CD4-positive, alpha-beta T cell (primary cell): ENCODE results near the gene ZC3H14. TPM values are rescaled to one million over a fixed set of nuclear protein-coding genes. Genes with fewer than 3 reads are reported as not detected.

Experiments used
- ATAC-seq: fragments of 200-7000 bp; cut with Tn5 transposase; one replicate; pipeline ENCODE4 v1.10.0; 2022; ENCODE audit warnings: mild to moderate bottlenecking; ENCODE audit not compliant: poor library complexity
- CTCF ChIA-PET: fragments of 350-600 bp; sonication (Branson Sonifier 250); formaldehyde crosslinking; loops from one replicate; lab custom pipeline; 2021; ENCODE audit warnings: antibody characterized with exemption, inconsistent platforms; lab: Charles Lee
- POLR2A ChIA-PET: fragments of 350-600 bp; sonication (Branson Sonifier 250); formaldehyde crosslinking; loops from one replicate; lab custom pipeline; 2021; ENCODE audit warnings: antibody characterized with exemption, inconsistent platforms; lab: Charles Lee
- DNase-seq, 14 experiments: peaks; one replicate each; pipeline ENCODE4 v3.0.0-alpha.2; 2013 to 2020; ENCODE audit warnings: mixed read lengths in 2 of 14
- H3K27ac ChIP-seq, 2 donors: one replicate each; pipeline versions ENCODE4 v1.5.1 to v1.7.0; 2013; ENCODE audit warnings: low read length in 2 of 2, low read depth in 1 of 2, mild to moderate bottlenecking in 1 of 2
- H3K27me3 ChIP-seq, 2 experiments: 1 replicate in 1 of 2; 2 replicates in 1 of 2; pipeline versions ENCODE4 v1.6.1 to v1.7.0; 2013; ENCODE audit warnings: low read length in 2 of 2, control low read depth in 1 of 2, mild to moderate bottlenecking in 1 of 2, moderate library complexity in 1 of 2; ENCODE audit not compliant: insufficient read depth in 2 of 2, control insufficient read depth in 1 of 2
- H3K36me3 ChIP-seq: one replicate; pipeline ENCODE4 v1.6.1; 2013; ENCODE audit warnings: low read length, control low read depth; ENCODE audit not compliant: insufficient read depth
- H3K4me1 ChIP-seq: one replicate; pipeline ENCODE4 v1.6.1; 2013; ENCODE audit warnings: low read length, control low read depth; ENCODE audit not compliant: insufficient read depth
- H3K4me3 ChIP-seq: one replicate; pipeline ENCODE4 v1.5.1; 2013; ENCODE audit warnings: mild to moderate bottlenecking, low read length, moderate library complexity
- H3K9me3 ChIP-seq, 2 experiments: 1 replicate in 1 of 2; 2 replicates in 1 of 2; pipeline versions ENCODE4 v1.6.1 to v1.7.0; 2013; ENCODE audit warnings: low read length in 2 of 2, mild to moderate bottlenecking in 2 of 2, control low read depth in 1 of 2, moderate library complexity in 1 of 2; ENCODE audit not compliant: control insufficient read depth in 1 of 2, insufficient read depth in 1 of 2
- H3K27ac Mint-ChIP-seq: one replicate; pipeline ENCODE4 v1.8.0; 2020; ENCODE audit warnings: mixed read lengths
- H3K27me3 Mint-ChIP-seq: one replicate; pipeline ENCODE4 v1.8.0; 2021; ENCODE audit warnings: mixed read lengths
- H3K36me3 Mint-ChIP-seq: one replicate; pipeline ENCODE4 v1.8.0; 2021; ENCODE audit warnings: low read depth, mixed read lengths
- H3K4me1 Mint-ChIP-seq: one replicate; pipeline ENCODE4 v1.8.0; 2021; ENCODE audit warnings: low read depth, mixed read lengths
- H3K4me3 Mint-ChIP-seq: one replicate; pipeline ENCODE4 v1.8.0; 2020; ENCODE audit warnings: mild to moderate bottlenecking, mixed read lengths
- H3K9me3 Mint-ChIP-seq: one replicate; pipeline ENCODE4 v1.8.0; 2020; ENCODE audit warnings: mixed read lengths
- CTCF ChIP-seq: fragments of 200-600 bp; IDR thresholded peaks from one replicate; pipeline ENCODE4 v1.8.0; 2022; ENCODE audit warnings: antibody characterized with exemption, mild to moderate bottlenecking
- intact Hi-C, 2 experiments: fragments of 100-400 bp; cut with DNase I in 1 of 2; cut with micrococcal nuclease in 1 of 2; formaldehyde crosslinking; loops; one replicate each; pipeline versions ENCODE4 v1.15.1 to v1.9.0; 2023 to 2025; cut with DNase I, micrococcal nuclease
- total RNA-seq, 174 experiments: library from RNA in 2 of 174; stranded (reverse) in 2 of 174; gene quantifications; one replicate each; pipeline ENCODE4 v1.2.3 and lab custom pipeline; 2021 to 2026

ZC3H14 gene
- total RNA-seq, 2 experiments from 2014 or later: 36.5 to 40.2 TPM

GRCh38 chr14:88568196-88568595 lies 5.4 kb downstream of the ZC3H14 start:
- Mint-ChIP-seq H3K36me3 (peaks cover 61% of the 10 kb centered on the region), H3K4me3 (no peak overlapping the region), H3K4me1 (peaks cover 15% of the 10 kb centered on the region), H3K27ac (no peak overlapping the region), H3K9me3 (no peaks in the 10 kb centered on the region), H3K27me3 (no peaks in the 10 kb centered on the region)
- H3K27ac ChIP-seq: no peak overlapping the region
- TF ChIP-seq CTCF: no peak
- DNase-seq: no peak
- peaks cover 5% of the 10 kb centered on the region for H3K4me1 ChIP-seq
- no peak for ATAC-seq
- ChIA-PET POLR2A (no interaction called here), CTCF (interaction anchor here (0.8 kb wide), 1 partner anchor 8 kb away, joined by 3 read pairs; no protein-coding TSS in a partner anchor)
- peaks cover 53% of the 10 kb centered on the region for H3K36me3 ChIP-seq
- no peaks in the 10 kb centered on the region for H3K27me3 ChIP-seq
- H3K9me3 ChIP-seq: no peaks in the 10 kb centered on the region
- no peak overlapping the region for H3K4me3 ChIP-seq
- intact Hi-C loops: loop anchor here (10.0 kb wide), 2 partner anchors 623 to 1387 kb away; partner anchors contain the start of genes EFCAB11 (in 1 of the 2) and TDP1 (in 1 of the 2)

- H3K9me3 Mint-ChIP-seq: no peaks in the 10 kb centered on the region
- Histone ChIP-seq H3K27me3 (no peaks in the 10 kb centered on the region), H3K4me1 (no peaks in the 10 kb centered on the region), H3K27ac (no peak overlapping the region), H3K4me3 (no peak overlapping the region), H3K36me3 (peaks cover 82% of the 10 kb centered on the region), H3K9me3 (no peaks in the 10 kb centered on the region)
- intact Hi-C loops: no loop called here
- H3K36me3 Mint-ChIP-seq: peaks cover 86% of the 10 kb centered on the region
- no peaks in the 10 kb centered on the region for H3K4me1 Mint-ChIP-seq
- H3K27ac Mint-ChIP-seq: no peak overlapping the region
- ATAC-seq (no peak), DNase-seq (no peak)
- POLR2A ChIA-PET: no interaction called here
- no peak for TF ChIP-seq CTCF
- CTCF ChIA-PET: no interaction called here
- no peak overlapping the region for H3K4me3 Mint-ChIP-seq
- no peaks in the 10 kb centered on the region for H3K27me3 Mint-ChIP-seq
Measured at GRCh38 chr14:88572117-88572516, 9.3 kb downstream of the ZC3H14 start.

- peaks cover 90% of the 10 kb centered on the region for H3K36me3 Mint-ChIP-seq
- POLR2A ChIA-PET: no interaction called here
- CTCF ChIA-PET: no interaction called here
Measured at GRCh38 chr14:88576222-88576621, 13.4 kb downstream of the ZC3H14 start.

More at GRCh38 chr14:88576222-88576621, 13.4 kb downstream of the ZC3H14 start:
- peaks cover 79% of the 10 kb centered on the region for H3K36me3 ChIP-seq
- ATAC-seq: no peak
- Mint-ChIP-seq H3K9me3 (no peaks in the 10 kb centered on the region), H3K4me3 (no peak overlapping the region), H3K4me1 (no peaks in the 10 kb centered on the region), H3K27ac (no peak overlapping the region), H3K27me3 (no peaks in the 10 kb centered on the region)
- no peaks in the 10 kb centered on the region for H3K9me3 ChIP-seq
- DNase-seq: no peak
- no peaks in the 10 kb centered on the region for H3K27me3 ChIP-seq
- intact Hi-C loops: no loop called here
- no peaks in the 10 kb centered on the region for H3K4me1 ChIP-seq
- H3K4me3 ChIP-seq: no peak overlapping the region
- H3K27ac ChIP-seq: no peak overlapping the region
- TF ChIP-seq CTCF: no peak
